KMS-11 (cell line): ENCODE measurements around the gene FBXO34.

ENCODE experiments used
- H2AFZ ChIP-seq: fragments of 200-600 bp; sonication (generic); 2 replicates; pipeline ENCODE4 v1.6.1; 2016; ENCODE audit warnings: antibody characterized with exemption, mixed run types, low read depth
- H3K27ac ChIP-seq: fragments of 200-600 bp; sonication (generic); 2 replicates; pipeline ENCODE4 v1.6.1; 2016; ENCODE audit warnings: mild to moderate bottlenecking, mixed run types
- H3K27me3 ChIP-seq: fragments of 200-600 bp; sonication (generic); 2 replicates; pipeline ENCODE4 v1.6.1; 2017; ENCODE audit warnings: mild to moderate bottlenecking, low read depth, mixed run types, moderate library complexity; ENCODE audit not compliant: insufficient read depth
- H3K36me3 ChIP-seq: fragments of 200-600 bp; sonication (generic); 2 replicates; pipeline ENCODE4 v1.6.1; 2017; ENCODE audit warnings: mild to moderate bottlenecking, mixed run types; ENCODE audit not compliant: insufficient read depth
- H3K4me1 ChIP-seq: fragments of 200-600 bp; sonication (generic); 2 replicates; pipeline ENCODE4 v1.6.1; 2016; ENCODE audit warnings: mild to moderate bottlenecking, low read depth, mixed run types; ENCODE audit not compliant: poor library complexity, severe bottlenecking
- H3K4me2 ChIP-seq: fragments of 200-600 bp; sonication (generic); 2 replicates; pipeline ENCODE4 v1.7.0; 2016; ENCODE audit warnings: mild to moderate bottlenecking, mixed run types
- H3K4me3 ChIP-seq: fragments of 200-600 bp; sonication (generic); IDR thresholded peaks from 2 replicates; pipeline ENCODE4 v1.6.1; 2017; ENCODE audit warnings: low read depth, low read length, mixed read lengths; ENCODE audit not compliant: insufficient read depth
- H3K79me2 ChIP-seq: fragments of 200-600 bp; sonication (generic); 2 replicates; pipeline ENCODE4 v1.6.1; 2016; ENCODE audit warnings: low read depth, mixed run types; ENCODE audit not compliant: insufficient read depth
- H3K9ac ChIP-seq: fragments of 200-600 bp; sonication (generic); 2 replicates; pipeline ENCODE4 v1.6.1; 2016; ENCODE audit warnings: mild to moderate bottlenecking, mixed run types
- H4K20me1 ChIP-seq: fragments of 200-600 bp; sonication (generic); 2 replicates; pipeline ENCODE4 v1.6.1; 2016; ENCODE audit warnings: mild to moderate bottlenecking, mixed run types; ENCODE audit not compliant: insufficient read depth
- TF ChIP-seq, protein P1 (sequence below): fragments of 200-600 bp; sonication (generic); conservative IDR thresholded peaks from 2 replicates; pipeline ENCODE4 v1.6.1; 2017; ENCODE audit warnings: low read depth, mild to moderate bottlenecking, antibody characterized with exemption, low read length, moderate library complexity, mixed read lengths

The FBXO34 gene

DNA sequence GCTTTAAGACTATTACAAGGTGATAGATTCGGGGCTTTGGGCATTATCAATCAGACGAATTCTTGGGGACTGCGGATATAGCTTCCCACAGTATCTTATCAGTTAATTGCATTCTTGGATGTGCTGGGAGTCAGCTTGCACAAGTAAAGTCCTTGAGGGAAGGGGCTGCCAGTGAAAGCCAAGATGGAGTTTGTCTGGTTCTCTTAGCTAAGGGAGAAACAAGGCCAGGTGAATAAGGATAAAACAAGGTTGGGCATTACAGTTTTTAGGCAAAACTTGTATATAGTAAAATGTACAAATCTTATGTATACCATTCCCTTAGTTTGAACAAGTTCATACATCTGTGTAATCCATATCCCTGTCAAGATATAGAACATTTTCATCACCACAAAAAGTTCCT lies 5.5 kb downstream of the FBXO34 start:
- TF ChIP-seq, protein P1, sequence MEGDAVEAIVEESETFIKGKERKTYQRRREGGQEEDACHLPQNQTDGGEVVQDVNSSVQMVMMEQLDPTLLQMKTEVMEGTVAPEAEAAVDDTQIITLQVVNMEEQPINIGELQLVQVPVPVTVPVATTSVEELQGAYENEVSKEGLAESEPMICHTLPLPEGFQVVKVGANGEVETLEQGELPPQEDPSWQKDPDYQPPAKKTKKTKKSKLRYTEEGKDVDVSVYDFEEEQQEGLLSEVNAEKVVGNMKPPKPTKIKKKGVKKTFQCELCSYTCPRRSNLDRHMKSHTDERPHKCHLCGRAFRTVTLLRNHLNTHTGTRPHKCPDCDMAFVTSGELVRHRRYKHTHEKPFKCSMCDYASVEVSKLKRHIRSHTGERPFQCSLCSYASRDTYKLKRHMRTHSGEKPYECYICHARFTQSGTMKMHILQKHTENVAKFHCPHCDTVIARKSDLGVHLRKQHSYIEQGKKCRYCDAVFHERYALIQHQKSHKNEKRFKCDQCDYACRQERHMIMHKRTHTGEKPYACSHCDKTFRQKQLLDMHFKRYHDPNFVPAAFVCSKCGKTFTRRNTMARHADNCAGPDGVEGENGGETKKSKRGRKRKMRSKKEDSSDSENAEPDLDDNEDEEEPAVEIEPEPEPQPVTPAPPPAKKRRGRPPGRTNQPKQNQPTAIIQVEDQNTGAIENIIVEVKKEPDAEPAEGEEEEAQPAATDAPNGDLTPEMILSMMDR: no peak
- H2AFZ ChIP-seq: no peak overlapping the region
- H3K79me2 ChIP-seq: peaks cover 6% of the 10 kb centered on the region; the same call in 1 of the 2 replicates
- H4K20me1 ChIP-seq: no peaks in the 10 kb centered on the region
- H3K4me2 ChIP-seq: no peak overlapping the region
- H3K27ac ChIP-seq: no peak overlapping the region
- no peaks in the 10 kb centered on the region for H3K36me3 ChIP-seq
- peaks cover 9% of the 10 kb centered on the region for H3K4me1 ChIP-seq
- H3K4me3 ChIP-seq: no peak overlapping the region
- H3K27me3 ChIP-seq: no peaks in the 10 kb centered on the region
- H3K9ac ChIP-seq: no peak overlapping the region

DNA sequence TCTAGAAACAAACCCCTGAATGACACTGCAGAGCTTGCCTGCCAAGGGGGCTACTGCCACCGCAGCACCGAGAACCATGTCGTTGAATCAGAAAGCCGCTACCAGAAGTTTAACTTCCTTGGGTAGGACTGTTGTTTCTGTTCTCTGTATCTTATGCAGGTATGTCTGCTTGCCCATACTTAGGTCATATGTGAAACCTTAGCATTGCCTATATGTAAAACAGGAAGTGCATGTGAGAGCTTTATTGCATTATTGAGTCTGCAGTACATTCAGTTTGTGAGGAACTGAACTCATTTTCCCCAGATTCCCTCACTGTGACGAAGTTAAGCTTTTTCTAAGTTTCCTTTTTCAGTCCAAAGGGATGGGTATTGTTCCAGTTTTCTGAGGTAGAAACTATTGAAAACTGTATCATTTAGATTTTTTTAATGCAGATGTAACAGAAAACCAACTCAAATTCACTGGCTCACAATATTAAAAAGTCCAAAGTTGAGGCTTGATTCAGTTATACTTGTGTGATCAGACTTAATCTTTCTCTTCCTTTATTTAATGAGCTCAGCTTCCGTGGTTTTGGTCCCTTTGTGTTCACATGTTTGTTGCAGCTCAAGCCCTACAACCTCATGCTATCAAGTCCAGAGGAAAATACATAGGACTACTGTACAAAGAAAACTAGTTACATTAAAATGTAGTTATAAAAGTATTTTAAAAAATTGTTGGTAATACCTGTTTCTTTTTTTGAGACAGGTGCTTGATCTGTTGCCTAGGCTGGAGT lies 6.9 kb downstream of the FBXO34 start:
- Histone ChIP-seq H2AFZ (no peak overlapping the region), H3K4me1 (peaks cover 2% of the 10 kb centered on the region), H3K4me3 (no peak overlapping the region), H3K9ac (no peak overlapping the region), H3K27me3 (no peaks in the 10 kb centered on the region), H3K27ac (no peak overlapping the region), H4K20me1 (no peaks in the 10 kb centered on the region), H3K4me2 (no peak overlapping the region), H3K79me2 (peaks cover 6% of the 10 kb centered on the region; the same call in 1 of the 2 replicates), H3K36me3 (no peaks in the 10 kb centered on the region)
- TF ChIP-seq, protein P1: no peak

DNA sequence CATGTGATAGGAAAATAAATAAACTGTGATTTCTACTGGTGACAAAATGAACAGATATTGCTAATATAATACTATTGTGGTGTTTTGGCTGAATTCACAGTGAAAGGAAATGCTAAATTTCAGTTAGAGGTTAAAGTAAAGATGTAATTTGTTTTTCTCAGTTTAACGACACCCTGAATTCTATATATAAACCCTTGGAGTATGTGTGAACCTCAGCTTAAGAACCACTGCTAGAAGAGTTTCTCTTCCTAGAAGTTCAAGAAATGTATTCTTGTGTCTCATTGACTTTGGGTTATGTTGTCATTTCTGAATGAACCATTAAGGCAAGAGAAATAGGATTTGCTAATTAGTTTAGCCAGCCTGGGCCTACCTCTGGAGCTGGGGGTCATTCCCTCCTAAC lies 8.2 kb downstream of the FBXO34 start:
- Histone ChIP-seq H3K4me2 (no peak overlapping the region), H3K4me3 (no peak overlapping the region), H3K27ac (no peak overlapping the region), H2AFZ (no peak overlapping the region), H3K36me3 (no peaks in the 10 kb centered on the region), H3K4me1 (peaks cover 2% of the 10 kb centered on the region), H3K27me3 (no peaks in the 10 kb centered on the region), H3K9ac (no peak overlapping the region), H3K79me2 (peaks cover 6% of the 10 kb centered on the region; the same call in 1 of the 2 replicates), H4K20me1 (no peaks in the 10 kb centered on the region)
- TF ChIP-seq, protein P1: no peak

DNA sequence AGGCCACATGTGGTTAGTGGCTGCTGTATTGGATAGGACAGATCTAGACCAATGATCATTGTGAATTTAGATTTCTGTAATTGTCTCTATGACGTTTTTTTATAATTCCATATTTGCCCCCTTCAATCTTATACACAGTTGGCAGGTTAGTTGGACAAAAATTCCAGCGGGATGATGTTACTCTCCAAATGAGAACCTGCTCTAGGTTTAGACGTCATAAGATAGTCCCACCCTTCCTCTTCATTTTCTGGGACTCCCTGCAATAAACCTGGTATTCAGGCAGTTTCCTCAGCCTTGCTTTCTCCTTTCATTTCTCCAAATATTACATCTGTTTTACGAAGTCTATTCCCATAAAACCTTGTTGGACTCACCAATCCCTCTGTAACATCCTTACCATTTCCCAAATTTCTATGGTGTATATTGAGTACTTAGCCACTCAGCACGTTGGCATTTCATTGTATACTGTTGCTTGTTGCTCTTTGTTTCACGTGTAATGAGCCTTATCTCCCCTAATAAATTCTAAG lies 10.2 kb downstream of the FBXO34 start:
- no peaks in the 10 kb centered on the region for H3K36me3 ChIP-seq
- no peak overlapping the region for H2AFZ ChIP-seq
- no peaks in the 10 kb centered on the region for H4K20me1 ChIP-seq
- H3K27me3 ChIP-seq: no peaks in the 10 kb centered on the region
- no peaks in the 10 kb centered on the region for H3K4me1 ChIP-seq
- TF ChIP-seq, protein P1: no peak
- no peak overlapping the region for H3K27ac ChIP-seq
- H3K9ac ChIP-seq: no peak overlapping the region
- peaks cover 6% of the 10 kb centered on the region; the same call in 1 of the 2 replicates for H3K79me2 ChIP-seq
- H3K4me3 ChIP-seq: no peak overlapping the region
- no peak overlapping the region for H3K4me2 ChIP-seq
